ENCODE data around the gene TMEM174. TPM values are rescaled to one million over a fixed set of nuclear protein-coding genes. Genes with fewer than 3 reads are reported as not detected.

The TMEM174 gene
- polyA plus RNA-seq, 3 donors from 2014 or later: not detected

GRCh38 chr5:73160239-73160671, 12.7 kb upstream of the TMEM174 start:
- peaks cover 0 to 6% (median 2%) of the 10 kb centered on the region in 3 donors for H3K27me3 Mint-ChIP-seq (ENCODE audit: low read depth in 3 of 3)
- peaks cover 22 to 33% of the 10 kb centered on the region in 2 donors for H3K4me1 Mint-ChIP-seq
- peak; percentile 18 to 30 (median 27) for DNase-seq
- H3K27ac Mint-ChIP-seq: peak overlapping the region in 1 of 6 donors; percentile 55
- no peaks in the 10 kb centered on the region for H3K36me3 Mint-ChIP-seq
- peak overlapping the region; percentile 38 to 69 (median 53) for H3K4me3 Mint-ChIP-seq
- H3K9me3 Mint-ChIP-seq: no peaks in the 10 kb centered on the region

DNA sequence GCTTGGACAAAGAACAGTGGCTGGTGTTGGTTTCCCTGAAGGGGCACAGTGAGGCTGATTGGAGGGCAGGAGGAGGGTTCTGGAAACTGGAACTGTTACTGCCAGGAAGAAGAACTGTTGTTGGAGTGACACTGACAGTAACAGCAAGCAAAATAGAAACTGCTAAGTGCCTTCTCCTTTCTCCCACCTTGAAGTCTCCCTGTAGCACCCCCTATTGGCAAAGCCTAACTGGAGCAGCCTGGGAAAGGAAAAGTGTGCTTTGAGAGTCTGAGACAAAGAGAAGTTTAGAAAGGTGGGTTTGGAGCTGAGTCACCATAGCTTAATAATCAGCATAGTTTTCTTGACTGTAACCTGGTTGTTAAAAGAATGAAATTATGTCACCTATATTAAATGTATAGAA, 2.5 kb upstream of the TMEM174 start:
- Mint-ChIP-seq H3K9me3 (peaks cover 0 to 1% (median 0%) of the 10 kb centered on the region in 6 donors), H3K4me3 (no peak overlapping the region), H3K36me3 (no peaks in the 10 kb centered on the region)

DNA sequence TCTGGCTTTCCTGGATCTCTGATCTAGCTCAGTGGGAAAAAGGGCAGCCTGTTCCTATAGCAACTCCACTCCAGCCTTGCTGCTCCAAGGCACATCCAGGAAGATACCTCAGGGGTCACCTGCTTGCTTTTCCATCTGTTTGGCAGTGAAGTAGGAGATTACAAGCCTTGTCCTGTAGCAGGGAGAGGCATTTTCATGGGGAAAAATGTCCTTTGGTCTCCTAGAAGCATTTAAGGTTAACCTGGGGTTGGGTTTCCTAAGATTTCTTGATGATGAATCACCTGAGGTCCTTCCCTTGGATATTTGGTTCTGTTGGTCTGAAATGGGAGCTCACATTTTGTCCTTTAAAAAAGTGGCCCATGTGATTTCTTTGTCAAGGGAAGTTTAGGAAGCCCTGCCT, 1.5 kb upstream of the TMEM174 start:
- Mint-ChIP-seq H3K4me1 (no peaks in the 10 kb centered on the region), H3K36me3 (no peaks in the 10 kb centered on the region), H3K4me3 (no peak overlapping the region), H3K27me3 (ENCODE audit: low read depth in 3 of 3) (peaks cover 10 to 13% (median 12%) of the 10 kb centered on the region in 3 donors), H3K9me3 (peaks cover 0 to 1% (median 0%) of the 10 kb centered on the region in 6 donors), H3K27ac (no peak overlapping the region)
- DNase-seq: no peak

More for the DNA sequence above, 2.5 kb upstream of the TMEM174 start:
- H3K27me3 Mint-ChIP-seq (ENCODE audit: low read depth in 3 of 3): peaks cover 9 to 12% (median 10%) of the 10 kb centered on the region in 3 donors
- peak; percentile 7 to 26 (median 15) for DNase-seq
- no peaks in the 10 kb centered on the region for H3K4me1 Mint-ChIP-seq
- no peak overlapping the region for H3K27ac Mint-ChIP-seq

DNA sequence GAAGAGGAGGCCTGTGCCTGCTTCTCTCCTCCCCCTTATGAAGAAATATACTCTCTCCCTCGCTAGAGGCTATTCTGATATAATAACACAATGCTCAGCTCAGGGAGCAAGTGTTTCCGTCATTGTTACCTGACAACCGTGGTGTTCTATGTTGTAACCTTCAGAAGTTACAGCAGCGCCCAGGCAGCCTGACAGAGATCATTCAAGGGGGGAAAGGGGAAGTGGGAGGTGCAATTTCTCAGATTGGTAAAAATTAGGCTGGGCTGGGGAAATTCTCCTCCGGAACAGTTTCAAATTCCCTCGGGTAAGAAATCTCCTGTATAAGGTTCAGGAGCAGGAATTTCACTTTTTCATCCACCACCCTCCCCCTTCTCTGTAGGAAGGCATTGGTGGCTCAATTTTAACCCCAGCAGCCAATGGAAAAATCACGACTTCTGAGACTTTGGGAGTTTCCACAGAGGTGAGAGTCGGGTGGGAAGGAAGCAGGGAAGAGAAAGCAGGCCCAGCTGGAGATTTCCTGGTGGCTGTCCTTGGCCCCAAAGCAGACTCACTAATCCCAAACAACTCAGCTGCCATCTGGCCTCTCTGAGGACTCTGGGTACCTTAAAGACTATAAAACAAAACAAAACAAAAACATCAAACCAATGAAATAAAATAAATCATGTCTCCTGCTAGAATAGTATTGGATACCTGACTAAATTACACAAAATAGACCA, 1.3 kb downstream of the TMEM174 start:
- no peak for DNase-seq
- Mint-ChIP-seq H3K4me3 (no peak overlapping the region), H3K27ac (no peak overlapping the region), H3K4me1 (no peaks in the 10 kb centered on the region), H3K9me3 (no peaks in the 10 kb centered on the region), H3K27me3 (ENCODE audit: low read depth in 3 of 3) (peaks cover 10 to 20% (median 10%) of the 10 kb centered on the region in 3 donors), H3K36me3 (no peaks in the 10 kb centered on the region)

GRCh38 chr5:73176250-73176649, 3.3 kb downstream of the TMEM174 start:
- H3K4me3 Mint-ChIP-seq: no peak overlapping the region
- H3K27me3 Mint-ChIP-seq (ENCODE audit: low read depth in 3 of 3): peaks cover 11 to 27% (median 13%) of the 10 kb centered on the region in 3 donors
- H3K9me3 Mint-ChIP-seq: no peaks in the 10 kb centered on the region
- no peaks in the 10 kb centered on the region for H3K36me3 Mint-ChIP-seq
- H3K27ac Mint-ChIP-seq: no peak overlapping the region
- H3K4me1 Mint-ChIP-seq: no peaks in the 10 kb centered on the region
- no peak for DNase-seq

DNA sequence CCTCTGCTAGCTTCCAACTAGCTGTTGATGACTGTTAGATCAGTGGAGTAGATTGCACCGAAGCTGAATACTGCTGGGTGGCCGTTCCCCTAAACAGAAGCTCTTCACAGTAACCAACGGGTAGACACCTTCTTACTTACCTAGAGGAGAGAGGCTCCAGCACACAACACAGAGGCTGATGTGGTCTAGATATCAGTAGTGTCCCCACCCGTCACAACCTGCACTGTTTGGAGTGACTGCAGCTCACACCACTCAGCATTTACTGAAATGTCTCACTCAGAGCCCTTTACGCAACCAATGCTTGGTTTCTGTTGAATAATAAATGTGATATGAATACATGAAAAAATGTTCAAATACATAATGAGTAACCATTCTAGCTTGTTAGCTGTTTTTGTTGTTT, 5.3 kb downstream of the TMEM174 start:
- H3K9me3 Mint-ChIP-seq: no peaks in the 10 kb centered on the region
- H3K4me1 Mint-ChIP-seq: no peaks in the 10 kb centered on the region
- H3K36me3 Mint-ChIP-seq: no peaks in the 10 kb centered on the region
- no peak overlapping the region for H3K4me3 Mint-ChIP-seq
- DNase-seq: no peak
- peaks cover 8 to 27% (median 14%) of the 10 kb centered on the region in 3 donors for H3K27me3 Mint-ChIP-seq (ENCODE audit: low read depth in 3 of 3)
- no peak overlapping the region for H3K27ac Mint-ChIP-seq

GRCh38 chr5:73179730-73180129, 6.7 kb downstream of the TMEM174 start:
- no peak overlapping the region for H3K4me3 Mint-ChIP-seq
- H3K27ac Mint-ChIP-seq: no peak overlapping the region
- peaks cover 0 to 5% (median 3%) of the 10 kb centered on the region in 6 donors for H3K9me3 Mint-ChIP-seq
- no peaks in the 10 kb centered on the region for H3K4me1 Mint-ChIP-seq
- H3K27me3 Mint-ChIP-seq (ENCODE audit: low read depth in 3 of 3): peaks cover 6 to 30% (median 12%) of the 10 kb centered on the region in 3 donors
- no peak for DNase-seq
- peaks cover 0 to 4% (median 4%) of the 10 kb centered on the region in 3 donors for H3K36me3 Mint-ChIP-seq

GRCh38 chr5:73180566-73180965, 7.6 kb downstream of the TMEM174 start:
- peaks cover 0 to 4% (median 4%) of the 10 kb centered on the region in 3 donors for H3K36me3 Mint-ChIP-seq

DNA sequence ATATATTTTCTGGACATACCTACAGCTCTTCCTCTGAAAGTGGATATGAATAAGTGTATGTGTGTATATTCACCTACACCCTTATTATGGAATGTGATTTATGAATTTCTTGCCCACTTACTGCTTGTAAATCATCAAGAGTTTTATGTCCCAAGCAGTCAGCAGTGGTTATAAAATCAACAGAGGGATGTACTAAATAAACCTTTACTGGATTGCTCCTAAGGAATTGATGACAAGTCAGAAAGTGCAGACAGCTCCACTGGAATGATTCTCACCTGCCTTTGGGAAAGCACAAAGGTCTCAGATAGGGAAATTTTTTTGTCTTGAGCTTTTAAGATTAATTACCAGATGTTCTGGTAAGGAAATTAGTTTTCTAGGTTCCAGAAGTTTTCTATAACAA, 9.3 kb downstream of the TMEM174 start:
- H3K4me1 Mint-ChIP-seq: no peaks in the 10 kb centered on the region
- no peak for DNase-seq
- H3K27ac Mint-ChIP-seq: no peak overlapping the region
- peaks cover 0 to 5% (median 3%) of the 10 kb centered on the region in 6 donors for H3K9me3 Mint-ChIP-seq
- no peak overlapping the region for H3K4me3 Mint-ChIP-seq
- peaks cover 0 to 4% (median 4%) of the 10 kb centered on the region in 3 donors for H3K36me3 Mint-ChIP-seq
- H3K27me3 Mint-ChIP-seq (ENCODE audit: low read depth in 3 of 3): peaks cover 4 to 26% (median 12%) of the 10 kb centered on the region in 3 donors

More at GRCh38 chr5:73180566-73180965, 7.6 kb downstream of the TMEM174 start:
- peaks cover 0 to 5% (median 3%) of the 10 kb centered on the region in 6 donors for H3K9me3 Mint-ChIP-seq
- H3K4me1 Mint-ChIP-seq: no peaks in the 10 kb centered on the region
- no peak overlapping the region for H3K4me3 Mint-ChIP-seq
- H3K27me3 Mint-ChIP-seq (ENCODE audit: low read depth in 3 of 3): peaks cover 4 to 32% (median 12%) of the 10 kb centered on the region in 3 donors
- H3K27ac Mint-ChIP-seq: no peak overlapping the region
- DNase-seq: no peak

DNA sequence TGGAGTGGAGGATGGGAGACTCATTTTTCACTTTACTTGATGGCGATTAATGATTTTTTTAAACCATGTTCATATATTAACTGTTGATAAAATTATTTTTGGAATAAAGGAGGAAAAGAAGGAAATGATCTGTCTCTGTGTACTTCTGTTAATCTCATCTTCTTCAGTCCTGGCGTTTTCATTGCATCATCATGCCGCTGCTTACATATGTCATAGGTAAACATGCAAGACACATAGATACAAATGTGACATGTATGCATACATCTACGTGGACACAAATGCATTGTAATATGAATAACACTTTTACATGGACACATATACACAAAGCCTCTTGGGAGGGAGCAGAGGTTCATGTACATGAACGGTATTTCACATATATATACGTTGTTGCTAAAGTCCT, 10.0 kb downstream of the TMEM174 start:
- Mint-ChIP-seq H3K4me1 (no peaks in the 10 kb centered on the region), H3K27ac (no peak overlapping the region), H3K4me3 (no peak overlapping the region), H3K36me3 (peaks cover 0 to 4% (median 4%) of the 10 kb centered on the region in 3 donors), H3K9me3 (peaks cover 0 to 5% (median 3%) of the 10 kb centered on the region in 6 donors), H3K27me3 (ENCODE audit: low read depth in 3 of 3) (peaks cover 4 to 20% (median 12%) of the 10 kb centered on the region in 3 donors)
- no peak for DNase-seq

DNA sequence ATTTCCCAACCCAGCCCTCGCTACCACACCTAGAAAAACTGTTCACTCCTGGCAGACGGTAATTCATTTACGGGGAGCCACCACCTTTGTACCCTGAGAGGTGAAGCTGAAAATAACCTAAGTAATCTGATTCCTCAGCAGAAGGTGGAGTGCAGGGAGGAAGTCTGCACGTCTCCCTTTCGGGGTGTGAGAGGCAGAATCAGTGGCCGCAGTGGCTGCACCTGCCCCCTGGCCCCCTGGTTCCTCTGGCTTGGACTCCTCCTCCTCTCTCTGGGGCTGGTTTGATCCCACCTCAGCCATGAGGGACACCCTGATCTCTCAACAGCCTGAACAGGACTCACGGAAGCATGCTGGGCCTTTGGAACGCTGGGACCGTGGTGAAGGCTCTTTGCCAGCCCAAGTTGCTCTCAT, 10.5 kb downstream of the TMEM174 start:
- Mint-ChIP-seq H3K27me3 (ENCODE audit: low read depth in 3 of 3) (peaks cover 4 to 20% (median 12%) of the 10 kb centered on the region in 3 donors), H3K27ac (no peak overlapping the region)

DNA sequence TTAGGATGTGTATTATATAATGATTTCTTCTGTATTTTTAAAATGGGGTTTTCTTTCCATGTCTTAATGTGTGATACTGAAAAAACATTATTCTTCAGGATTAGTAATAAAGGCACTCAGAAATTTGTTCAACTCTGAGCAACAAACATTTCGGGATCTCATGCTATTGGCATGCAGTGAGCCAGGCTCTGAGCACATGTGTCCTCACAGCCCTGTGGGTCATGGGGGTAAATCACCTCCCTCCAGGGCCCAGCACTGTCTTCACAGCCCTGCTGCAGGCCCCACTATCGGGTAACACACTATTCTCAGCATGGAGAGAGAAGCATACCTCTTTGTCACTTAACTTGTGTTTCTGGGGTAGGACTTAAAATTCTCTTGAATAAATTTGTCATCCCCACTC, 14.0 kb downstream of the TMEM174 start:
- Mint-ChIP-seq H3K4me1 (no peaks in the 10 kb centered on the region), H3K27ac (no peak overlapping the region), H3K4me3 (no peak overlapping the region), H3K9me3 (peaks cover 0 to 5% (median 3%) of the 10 kb centered on the region in 6 donors), H3K27me3 (ENCODE audit: low read depth in 3 of 3) (peaks cover 5 to 17% (median 13%) of the 10 kb centered on the region in 3 donors), H3K36me3 (peaks cover 0 to 4% (median 4%) of the 10 kb centered on the region in 3 donors)
- DNase-seq: no peak

More for the DNA sequence above, 10.5 kb downstream of the TMEM174 start:
- H3K36me3 Mint-ChIP-seq: peaks cover 0 to 4% (median 4%) of the 10 kb centered on the region in 3 donors
- H3K4me1 Mint-ChIP-seq: no peaks in the 10 kb centered on the region
- H3K9me3 Mint-ChIP-seq: peaks cover 0 to 5% (median 3%) of the 10 kb centered on the region in 6 donors
- DNase-seq: no peak
- H3K4me3 Mint-ChIP-seq: no peak overlapping the region

DNA sequence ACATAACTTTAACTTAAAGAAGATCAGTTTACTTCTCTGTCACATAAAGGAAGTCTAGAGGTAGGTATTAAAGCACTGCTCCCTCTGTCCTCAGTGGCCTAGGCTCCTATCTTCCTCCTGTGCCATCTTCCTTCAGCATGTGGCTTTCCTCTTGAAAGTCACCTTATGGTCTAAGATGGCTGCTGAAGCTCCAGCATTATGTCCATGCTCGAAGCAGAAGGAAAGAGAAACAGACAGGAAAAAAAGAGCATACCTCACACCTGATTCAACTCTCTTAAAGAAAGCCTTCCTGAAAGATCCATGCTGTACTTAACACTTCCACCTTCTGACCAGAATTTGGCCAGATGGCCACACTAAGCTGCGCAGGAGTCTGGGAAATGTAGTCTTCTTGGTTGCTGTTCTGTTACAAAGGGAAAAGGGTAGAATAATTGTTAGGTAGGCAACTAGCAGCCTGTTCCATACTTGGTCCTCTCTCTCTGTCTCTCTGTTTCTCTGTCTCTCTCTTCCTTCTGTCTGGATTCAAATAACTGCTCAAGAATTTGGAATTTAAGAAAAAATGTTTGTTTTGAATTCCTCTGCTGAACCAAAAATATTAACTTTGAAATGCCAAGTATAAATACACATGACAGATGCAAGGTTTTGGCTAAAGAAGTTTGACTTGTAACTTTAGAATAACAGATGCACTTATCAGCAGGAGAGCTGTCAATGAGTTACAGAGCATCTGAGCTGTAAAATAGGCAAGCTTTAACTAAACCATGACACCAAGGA, 16.0 kb downstream of the TMEM174 start:
- DNase-seq: no peak
- Mint-ChIP-seq H3K4me3 (no peak overlapping the region), H3K4me1 (no peaks in the 10 kb centered on the region), H3K27me3 (ENCODE audit: low read depth in 3 of 3) (peaks cover 5 to 16% (median 9%) of the 10 kb centered on the region in 3 donors), H3K9me3 (peaks cover 0 to 5% (median 3%) of the 10 kb centered on the region in 6 donors), H3K36me3 (peaks cover 0 to 4% (median 4%) of the 10 kb centered on the region in 3 donors), H3K27ac (no peak overlapping the region)
